CMK (cell line): ENCODE results near the gene FADS3.

ENCODE experiments used
- DNase-seq: peaks from one replicate; pipeline ENCODE4 v3.0.0-alpha.2; 2010; ENCODE audit warnings: low read depth

The FADS3 gene, protein sequence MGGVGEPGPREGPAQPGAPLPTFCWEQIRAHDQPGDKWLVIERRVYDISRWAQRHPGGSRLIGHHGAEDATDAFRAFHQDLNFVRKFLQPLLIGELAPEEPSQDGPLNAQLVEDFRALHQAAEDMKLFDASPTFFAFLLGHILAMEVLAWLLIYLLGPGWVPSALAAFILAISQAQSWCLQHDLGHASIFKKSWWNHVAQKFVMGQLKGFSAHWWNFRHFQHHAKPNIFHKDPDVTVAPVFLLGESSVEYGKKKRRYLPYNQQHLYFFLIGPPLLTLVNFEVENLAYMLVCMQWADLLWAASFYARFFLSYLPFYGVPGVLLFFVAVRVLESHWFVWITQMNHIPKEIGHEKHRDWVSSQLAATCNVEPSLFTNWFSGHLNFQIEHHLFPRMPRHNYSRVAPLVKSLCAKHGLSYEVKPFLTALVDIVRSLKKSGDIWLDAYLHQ

DNA sequence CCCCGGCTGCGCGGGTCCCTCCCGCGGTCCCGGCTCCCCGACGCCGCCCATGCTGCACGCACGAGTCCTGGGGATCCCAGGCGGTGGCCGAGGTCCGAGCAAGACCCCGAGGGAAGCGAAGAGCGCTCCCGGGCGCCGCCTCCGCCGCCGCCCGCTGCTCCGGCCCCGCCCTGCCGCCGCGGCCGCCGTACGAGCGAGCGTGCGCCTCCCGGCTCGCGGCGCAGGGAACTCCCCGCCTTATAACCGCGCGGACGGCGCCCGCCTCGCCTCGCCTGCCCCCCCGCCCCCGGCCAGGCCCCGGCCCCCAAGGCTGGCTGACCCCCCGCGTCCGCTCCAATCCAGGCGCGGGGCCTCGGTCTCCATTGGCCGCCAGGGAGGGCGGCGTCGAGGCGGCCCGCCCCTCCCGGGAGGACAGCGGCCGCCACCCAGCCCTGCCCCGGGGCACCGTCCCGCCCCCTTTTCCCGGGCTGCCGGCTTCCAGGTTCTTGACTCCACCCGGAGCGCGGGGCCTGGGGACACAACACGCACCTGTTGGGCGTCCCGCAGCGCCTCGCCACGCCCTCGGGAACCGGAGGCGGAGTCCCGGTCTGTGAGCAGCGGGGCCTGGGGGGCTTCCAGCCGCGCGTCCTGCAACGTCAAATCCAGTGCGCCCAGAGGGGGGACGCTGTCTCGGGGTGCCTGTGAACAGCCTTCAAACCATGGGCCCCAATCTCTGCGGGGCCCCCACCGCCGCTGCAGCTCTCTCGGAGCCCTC is at the start of gene FADS3:
TSS of gene FADS3 (minus strand) at position 215 of the 754 bp plus-strand sequence. CDS start at position 51, 164 bp downstream.
- DNase-seq: no peak

DNA sequence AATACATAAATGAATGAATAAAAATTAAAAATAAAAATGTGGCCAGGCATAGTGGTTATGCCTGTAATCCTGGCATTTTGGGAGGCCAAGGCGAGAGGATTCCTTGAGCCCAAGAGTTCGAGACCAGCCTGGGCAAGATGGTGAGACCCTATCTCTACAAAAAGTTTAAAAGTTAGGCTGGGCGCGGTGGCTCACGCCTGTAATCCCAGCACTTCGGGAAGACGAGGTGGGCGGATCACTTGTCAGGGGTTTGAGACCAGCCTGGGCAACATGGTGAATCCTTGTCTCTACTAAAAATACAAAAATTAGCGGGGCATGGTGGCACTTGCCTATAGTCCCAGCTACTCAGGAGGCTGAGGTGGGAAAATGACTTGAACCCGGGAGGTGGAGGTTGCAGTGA is 49.1 kb upstream of the FADS3 start:
- no peak for DNase-seq

DNA sequence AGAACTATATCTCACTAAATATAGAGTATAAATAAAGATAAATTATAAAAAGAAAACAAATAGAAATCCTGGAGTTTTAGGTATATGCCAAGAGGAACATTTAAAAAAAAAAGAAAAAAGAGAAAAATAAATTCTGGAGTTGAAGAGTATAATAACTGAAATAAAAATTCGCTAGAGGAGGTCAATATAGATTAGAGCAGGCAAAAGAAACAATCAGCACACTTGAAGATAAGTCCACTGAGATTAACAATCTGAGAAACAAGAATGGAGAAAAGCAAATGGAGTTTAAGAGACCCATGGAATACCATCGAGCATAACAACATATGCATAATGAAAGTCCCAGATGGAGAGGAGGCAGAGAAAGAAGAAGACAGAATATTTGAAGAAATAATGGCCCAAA is 44.5 kb upstream of the FADS3 start:
- DNase-seq: no peak

DNA sequence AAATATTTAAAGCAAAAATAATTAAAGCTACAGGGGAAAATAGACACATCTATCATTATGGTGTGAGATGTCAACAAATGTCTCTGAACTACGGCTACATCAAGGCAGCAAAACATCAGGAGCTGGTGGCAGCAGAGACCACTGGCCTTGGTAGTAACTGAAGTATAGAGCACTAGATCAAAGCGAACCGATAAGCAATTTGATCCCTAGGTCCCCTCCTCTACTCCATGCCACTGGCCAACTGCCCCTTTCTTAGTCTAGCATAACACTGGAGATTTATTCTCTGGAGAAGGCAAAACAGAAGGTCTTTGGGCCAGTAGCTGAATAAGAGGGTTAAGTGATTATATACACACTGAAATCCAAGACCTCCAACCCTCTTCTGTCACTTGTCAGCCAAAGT is 39.6 kb upstream of the FADS3 start:
- DNase-seq: no peak

DNA sequence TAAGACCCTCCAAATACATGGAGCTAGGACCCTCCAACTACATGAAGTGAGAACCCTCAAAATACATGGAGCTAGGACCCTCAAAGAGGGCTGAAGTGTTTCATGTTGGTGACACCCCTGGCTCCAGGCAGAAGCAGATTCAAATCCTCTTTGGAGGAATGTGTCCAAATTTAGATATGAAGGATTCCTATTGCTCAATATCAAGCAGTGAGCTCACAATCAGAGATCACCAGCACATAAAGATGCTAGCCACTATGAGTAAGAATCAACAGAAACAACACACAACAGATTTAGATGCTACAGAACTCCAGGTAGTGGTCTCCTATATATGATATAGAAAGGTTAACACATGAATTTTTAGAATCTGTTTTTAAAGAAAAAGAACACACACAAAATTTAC is 37.3 kb upstream of the FADS3 start:
- no peak for DNase-seq

DNA sequence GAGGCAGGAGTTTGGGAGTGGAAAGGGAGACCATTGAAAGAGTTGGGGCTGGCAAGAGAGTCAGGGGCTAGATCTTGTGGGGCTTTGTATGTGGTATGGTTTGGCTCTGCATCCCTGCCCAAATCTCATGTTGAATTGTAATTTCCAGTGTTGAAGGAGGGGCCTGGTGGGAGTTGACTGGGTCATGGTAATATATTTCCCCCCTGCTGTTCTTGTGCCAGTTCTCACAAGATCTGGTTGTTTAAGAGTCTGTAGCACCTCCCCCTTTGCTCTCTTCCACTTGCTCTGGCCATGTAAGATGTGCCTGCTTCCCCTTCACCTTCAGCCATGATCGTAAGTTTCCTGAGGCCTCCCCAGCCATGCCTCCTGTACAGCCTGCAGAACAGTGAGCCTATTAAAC is 36.2 kb upstream of the FADS3 start:
- no peak for DNase-seq

DNA sequence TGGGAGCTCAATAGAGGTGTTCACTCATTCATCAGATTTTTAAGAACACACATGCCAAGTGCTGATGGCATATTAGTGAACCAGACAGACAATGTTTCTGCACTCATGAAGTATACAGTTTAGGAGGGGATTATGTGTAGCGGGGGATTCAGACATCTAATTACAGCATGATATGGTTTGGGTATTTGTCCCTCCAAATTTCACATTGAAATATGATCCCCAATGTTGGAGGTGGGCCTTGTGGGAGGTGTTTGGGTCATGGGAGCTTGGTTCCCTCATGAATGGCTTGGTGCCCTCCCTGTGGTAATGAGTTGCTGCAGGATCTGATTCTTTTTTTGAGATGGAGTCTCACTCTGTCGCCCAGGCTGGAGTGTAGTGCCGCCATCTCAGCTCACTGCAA is 34.9 kb upstream of the FADS3 start:
- no peak for DNase-seq

DNA sequence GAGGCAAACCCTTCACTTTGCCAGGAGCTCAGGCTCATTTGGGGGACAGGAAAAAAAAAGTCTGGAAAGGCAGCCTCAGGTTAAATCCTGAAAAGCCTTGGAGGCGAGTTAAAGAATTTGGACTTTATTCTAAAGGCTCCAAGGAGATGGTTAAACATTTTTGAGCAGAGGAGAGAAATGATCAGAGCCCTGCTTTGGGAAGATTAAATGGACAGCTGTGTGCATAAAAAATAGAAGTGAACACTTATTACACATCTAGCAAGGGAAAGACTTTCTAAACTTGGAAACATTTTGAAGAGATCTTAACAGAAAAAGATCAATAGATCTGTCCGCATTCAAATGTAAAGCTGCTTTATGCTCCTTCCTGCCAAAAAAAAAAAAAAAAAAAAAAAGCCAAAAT is 34.4 kb upstream of the FADS3 start:
- DNase-seq: no peak

DNA sequence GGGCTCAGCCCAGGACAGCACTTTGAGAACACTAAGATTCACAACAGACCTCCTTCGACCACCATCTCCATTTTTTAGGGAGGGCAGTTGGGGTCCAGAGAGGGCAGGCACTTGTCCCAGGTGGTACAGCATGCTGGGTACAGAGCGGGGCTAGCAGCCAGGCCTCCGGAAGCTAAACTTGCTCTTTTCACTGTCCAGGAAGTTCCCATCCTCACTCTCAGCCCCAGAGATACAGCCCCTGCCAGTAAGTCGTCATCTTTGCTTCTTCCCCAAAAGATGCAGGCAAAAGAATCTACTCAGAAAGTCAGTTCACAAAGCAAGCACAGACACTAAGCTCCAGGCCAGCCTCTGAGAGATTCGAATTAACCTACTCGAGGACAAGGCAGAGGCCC is 32.7 kb upstream of the FADS3 start:
- no peak for DNase-seq

DNA sequence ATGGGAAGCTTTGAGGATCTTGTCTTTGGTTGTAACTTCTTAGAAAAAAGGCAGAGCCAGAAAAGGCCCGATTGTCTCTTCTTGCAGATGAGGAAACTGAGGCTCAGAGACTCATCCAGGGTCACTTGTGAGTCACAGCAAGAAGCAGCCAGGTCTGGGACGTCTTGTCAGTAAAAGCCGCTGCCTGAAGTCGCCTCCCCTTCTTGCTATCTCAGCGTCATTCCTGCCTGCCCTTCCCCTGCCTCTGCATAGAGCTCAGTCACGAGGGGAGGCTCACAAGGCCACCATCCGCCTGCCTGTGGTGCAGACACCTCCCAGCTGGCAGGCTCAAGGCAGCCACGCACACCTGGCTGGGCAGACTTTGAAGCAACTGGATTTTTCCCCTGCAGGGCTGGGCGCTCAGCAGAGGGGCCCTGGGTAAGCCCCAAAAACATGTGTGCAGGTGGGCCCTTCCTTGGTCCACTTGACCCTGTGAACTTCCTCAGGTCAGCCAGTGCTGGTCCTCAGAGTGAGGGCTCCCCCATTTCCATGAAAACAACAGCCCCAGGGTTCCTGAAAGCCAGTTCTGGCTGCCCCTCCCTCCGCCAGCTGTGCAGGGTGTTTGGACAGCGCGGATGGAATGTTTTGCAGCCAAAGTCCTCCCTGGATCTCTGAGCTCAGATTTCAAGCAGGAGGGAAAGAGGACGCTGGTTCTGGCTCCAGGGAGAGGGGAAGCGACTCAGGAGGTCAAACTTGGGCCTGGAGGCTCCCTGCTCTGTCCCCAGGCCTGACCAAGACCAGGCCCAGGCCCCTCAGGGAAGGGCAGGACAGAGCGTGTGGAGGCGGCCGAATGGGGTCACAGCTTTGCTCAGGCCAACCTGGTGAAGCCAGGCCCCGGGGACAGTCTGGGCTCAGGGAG is 32.1 kb upstream of the FADS3 start:
- no peak for DNase-seq

DNA sequence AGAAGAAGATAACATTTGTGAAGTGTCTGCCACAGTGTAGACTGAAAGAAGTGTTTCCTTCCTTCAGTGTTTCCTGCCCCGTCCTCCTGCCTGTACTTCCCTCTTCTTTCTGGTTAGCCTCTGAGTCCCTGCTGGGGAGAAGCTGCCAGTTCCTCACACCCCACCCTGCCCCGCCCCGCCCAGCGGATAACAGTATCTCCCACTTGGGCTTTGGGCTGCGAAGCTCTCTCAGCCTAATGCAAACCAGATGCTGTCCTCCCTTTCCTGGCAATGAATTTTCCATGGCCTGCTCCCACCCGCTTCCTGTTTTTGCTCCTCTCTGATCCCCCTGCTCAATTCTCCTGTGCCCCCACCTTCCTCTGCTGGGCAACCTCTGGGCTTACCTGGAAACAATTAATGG is 31.2 kb upstream of the FADS3 start:
- no peak for DNase-seq

DNA sequence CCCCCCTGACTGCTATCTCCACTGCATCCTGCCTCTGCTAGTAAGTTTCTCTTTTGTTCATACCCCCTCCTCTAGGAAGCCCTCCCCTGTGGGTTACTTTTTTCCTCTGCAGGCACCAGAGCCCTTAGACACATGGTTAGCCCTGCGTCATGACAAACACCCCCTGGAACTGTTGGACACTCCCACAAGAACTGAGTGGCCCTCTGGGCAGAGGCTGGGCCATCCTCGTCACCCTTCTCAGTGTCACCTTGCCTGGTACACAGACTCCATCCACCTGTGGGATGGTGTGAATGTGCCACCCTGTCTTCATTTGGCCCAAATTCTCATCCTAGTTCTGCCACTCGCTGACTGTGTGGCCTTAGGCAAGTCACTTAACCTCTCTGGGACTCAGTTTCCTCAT is 30.1 kb upstream of the FADS3 start:
- DNase-seq: no peak

DNA sequence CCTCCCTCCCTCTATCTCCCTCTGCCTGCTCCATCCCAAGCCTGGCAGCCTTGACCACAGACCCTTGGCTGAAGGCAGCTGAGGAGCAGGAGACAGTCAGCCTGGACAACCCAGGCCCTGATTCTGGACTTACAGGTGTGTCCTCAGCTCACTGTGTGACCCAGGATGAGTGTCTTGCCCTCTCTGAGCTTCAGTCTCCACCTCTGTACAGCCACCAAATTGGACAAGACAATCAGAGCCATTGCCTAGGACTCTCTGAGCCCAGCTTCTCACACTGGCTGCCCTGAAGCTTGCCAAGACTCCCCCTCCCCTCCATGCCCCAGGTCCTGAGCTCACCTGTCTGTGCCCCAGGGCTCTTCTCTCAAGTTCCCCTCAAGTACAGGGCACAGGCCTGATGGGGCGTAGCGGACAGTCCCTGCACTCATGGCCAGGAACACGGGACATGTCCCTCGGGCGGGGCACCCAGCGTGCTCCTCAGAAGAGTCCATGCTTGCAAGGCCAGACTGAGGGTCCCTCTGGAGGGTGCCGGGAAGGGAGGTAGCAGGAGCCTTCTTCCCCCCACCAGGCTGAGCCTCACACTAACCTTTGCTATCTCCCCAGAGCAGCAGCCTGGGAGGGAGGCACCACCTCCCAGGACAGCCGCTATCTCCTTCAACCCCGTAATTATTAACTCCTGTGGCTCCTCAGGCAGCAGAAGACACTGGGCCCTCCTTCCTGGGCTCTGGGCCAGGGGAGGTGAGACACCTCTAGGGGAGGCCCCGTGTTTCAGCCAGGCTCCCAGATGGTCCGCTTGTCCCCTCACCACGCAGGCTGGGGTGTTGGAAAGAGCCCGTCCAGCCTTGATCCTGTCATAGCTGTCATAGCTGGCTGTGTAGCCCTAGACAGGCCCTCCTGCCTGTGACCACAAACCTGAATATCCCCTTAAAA is 28.6 kb upstream of the FADS3 start:
- DNase-seq: no peak

DNA sequence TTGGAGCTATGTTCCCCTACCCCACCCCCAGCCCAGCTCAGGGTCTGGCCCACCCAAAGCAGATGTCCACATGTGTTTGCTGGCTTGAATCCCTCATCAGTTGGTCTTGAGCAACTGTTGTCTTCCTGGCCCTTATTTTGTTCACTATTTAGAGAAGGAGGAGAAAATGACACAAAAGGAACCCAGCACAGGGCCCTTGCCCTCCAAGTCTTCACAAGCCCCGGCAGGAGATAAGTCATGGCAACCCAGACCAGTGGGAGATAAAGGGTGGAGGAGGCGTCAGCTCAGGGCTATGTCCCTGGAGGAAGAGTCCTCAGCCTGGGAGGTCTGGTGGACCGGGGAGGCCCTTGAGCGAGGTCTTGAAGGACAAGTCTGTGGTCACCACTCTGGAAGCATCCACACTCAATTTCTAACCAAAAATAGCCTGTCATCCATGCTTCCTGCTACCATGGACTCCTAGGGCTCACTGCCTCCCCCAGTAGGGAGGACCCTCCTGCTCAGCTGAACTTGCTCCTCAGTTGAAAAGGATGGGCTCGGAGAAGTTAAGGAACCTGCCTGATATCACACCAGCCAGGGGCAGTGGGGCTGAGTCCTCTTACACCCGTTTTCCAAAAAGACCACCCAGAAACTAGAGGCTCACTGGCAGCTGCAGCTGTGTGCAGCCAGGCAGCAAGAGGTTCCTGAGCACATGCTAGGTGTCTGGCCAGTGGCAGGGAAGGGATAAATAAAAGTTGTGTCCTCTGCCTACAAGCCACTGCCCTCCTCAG is 27.8 kb upstream of the FADS3 start:
- no peak for DNase-seq

DNA sequence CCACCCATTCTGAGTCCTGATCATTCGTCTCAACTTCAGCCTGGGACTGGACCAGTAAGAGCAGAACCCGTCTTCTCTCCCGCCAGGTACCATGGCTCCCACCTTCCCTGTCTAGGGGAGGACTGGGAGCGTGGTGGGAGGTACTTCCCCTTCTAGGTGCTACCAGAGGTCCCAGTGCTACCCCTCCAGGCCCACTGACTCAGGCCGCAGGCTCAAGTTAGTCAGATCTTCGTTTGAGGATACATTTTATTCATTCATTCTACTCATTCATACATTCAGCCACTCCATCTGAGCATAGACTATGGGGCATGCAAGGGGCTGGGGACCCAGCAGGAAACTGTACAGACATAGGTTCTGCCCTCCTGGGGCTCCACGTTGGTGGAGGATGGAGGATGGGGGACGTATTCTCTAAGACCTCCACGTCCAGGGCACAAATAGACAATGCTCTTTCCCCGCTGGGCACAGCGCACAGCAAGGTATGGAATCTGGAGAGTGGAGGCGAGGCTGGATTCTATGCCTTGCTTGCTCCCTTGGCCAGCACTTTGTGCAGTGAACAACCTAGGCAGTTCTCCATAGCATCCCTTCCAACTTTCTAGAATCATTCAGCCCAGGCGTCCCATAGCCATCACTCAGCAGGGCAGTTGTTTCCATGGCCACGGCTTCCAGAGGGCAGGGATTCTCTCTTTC is 27.0 kb upstream of the FADS3 start:
- no peak for DNase-seq

DNA sequence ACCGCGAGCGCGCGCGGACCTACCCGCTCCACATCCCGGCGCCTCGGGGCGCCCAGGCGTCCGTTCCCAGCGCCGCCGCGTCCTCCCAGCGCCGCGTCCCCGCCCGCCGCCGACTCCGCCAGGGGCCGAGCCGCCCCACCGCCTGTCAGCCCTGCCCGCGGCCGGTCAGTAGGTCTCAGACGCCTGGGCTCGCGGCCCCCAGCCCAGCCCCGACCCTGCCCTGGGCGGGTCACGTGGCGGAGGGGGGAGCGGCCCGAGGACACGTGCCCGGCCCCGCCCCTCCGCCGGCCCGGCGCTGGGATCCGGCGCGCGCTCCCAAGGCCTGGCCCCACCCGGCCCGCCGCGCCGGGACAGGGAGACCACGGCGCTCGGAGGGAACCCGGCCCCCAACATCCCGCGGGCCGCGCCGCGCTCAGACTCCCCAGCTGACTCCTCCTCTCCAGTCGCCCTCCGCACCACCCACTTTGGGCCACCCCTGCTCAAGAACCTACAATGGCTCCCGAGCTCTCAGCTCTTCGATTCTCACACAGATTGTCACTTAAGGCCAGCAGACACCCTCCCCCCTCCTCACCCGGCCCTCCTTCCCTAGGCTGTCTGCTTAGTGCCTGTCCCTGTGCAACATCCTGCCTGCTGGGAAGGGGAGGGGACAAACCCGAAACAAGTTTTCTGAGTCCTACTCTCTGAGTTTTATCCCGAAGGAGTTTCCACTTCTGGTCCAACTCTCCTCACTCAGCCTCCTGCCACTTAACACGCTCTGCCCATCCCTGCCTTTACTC is 26.2 kb upstream of the FADS3 start, which contains the start of gene RAB3IL1:
TSS of gene RAB3IL1 (minus strand) at position 233 of the 776 bp plus-strand sequence. CDS start at position 34, 199 bp downstream.
- no peak for DNase-seq

DNA sequence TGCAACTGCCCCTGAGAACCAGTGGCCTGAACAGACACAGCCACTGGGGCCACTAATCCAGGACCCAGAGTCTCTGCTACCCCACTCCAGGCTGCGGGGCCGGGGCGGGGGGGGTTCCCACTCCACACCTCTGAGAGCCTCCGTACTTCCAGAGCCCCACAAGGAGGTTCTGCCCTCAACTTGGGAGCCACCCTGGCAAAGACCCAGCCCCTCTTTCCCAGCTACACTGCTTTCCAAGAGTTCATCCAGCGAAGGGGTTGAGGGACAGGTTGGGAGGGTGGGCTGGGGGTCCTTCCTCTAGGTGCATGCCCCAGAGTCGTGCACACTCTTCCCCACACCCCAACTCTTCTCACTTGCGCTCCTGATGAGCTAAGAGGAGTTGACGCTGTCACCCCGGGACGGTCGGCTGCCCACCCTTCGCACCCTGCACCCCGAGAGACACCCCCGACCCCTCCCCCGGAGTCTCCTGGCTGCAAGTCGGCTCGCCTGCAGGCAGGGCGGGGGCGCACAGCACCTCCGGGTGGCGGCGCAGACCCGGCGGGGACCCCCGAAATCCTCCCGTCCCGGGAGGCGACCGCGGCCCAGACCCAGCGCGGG is 25.5 kb upstream of the FADS3 start:
- no peak for DNase-seq

DNA sequence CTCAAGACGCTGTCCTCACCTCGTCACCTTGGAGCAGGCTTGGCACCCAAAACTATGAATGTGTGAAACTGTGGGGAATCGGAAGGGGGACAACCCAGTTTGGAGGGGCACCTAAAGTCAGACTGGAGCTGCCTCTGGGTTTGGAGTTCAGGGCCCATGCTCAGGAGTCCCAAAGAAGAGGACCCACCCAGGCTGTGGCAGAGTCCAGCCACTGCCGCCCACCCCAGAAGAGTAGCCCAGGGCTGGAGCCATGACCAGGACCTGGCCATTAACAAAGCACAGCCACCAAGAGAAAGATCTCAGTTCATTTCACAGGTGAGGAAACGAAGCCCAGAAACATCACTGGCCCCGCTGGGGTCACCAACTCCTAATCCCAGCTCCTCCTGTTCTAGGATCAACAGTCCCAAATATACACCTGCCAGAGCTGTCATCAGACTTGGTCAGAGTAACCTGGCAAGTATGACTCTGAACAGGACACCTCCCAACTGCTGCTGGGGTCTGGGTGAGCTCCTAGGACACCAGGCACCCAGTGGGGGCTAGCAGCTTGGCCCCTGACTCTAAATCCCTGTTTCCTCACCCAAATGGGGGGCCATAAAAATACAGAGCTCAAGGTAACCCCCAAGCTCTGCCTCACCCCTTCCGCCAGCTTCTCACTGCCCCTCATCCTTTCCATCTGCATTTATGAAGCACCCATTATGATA is 23.3 kb upstream of the FADS3 start:
- DNase-seq: no peak
